GM12878 (cell line): ENCODE results near the gene ZMYND10. TPM values are rescaled to one million over a fixed set of nuclear protein-coding genes. Genes with fewer than 3 reads are reported as not detected.

Experiments
- ATAC-seq: fragments of 200-7000 bp; cut with Tn5 transposase; 3 replicates; pipeline ENCODE4 v1.9.1; 2020; ENCODE audit warnings: mild to moderate bottlenecking, moderate library complexity
- BruUV-seq: library from RNA; stranded (reverse); fragments of 400-500 nt; replicated peaks from 2 replicates; lab custom pipeline; 2021; lab: Mats Ljungman, UMichigan
- CTCF ChIA-PET: fragments of 300-600 bp; sonication (Branson Sonifier 250); formaldehyde crosslinking; extraction: SDS; loops from one replicate; lab custom pipeline; 2021; ENCODE audit warnings: inconsistent platforms; lab: Yijun Ruan, JAX
- POLR2A ChIA-PET: fragments of 350-600 bp; formaldehyde crosslinking; extraction: SDS; loops from one replicate; lab custom pipeline; 2021; ENCODE audit warnings: inconsistent platforms; lab: Charles Lee
- RAD21 ChIA-PET: fragments of 300-600 bp; sonication (Branson Sonifier 250); formaldehyde crosslinking; loops from one replicate; lab custom pipeline; 2023; ENCODE audit warnings: antibody characterized with exemption; ENCODE audit not compliant: unreplicated experiment; lab: Charles Lee
- SMC1A ChIA-PET: fragments of 300-600 bp; sonication (Branson Sonifier 250); formaldehyde crosslinking; loops from one replicate; lab custom pipeline; 2023; ENCODE audit not compliant: unreplicated experiment, uncharacterized antibody; lab: Charles Lee
- DNase-seq: peaks from one replicate; pipeline ENCODE4 v3.0.0-alpha.2; 2011; ENCODE audit warnings: low read depth, low spot score
- FAIRE-seq: peaks from 3 replicates; lab custom pipeline; 2011; peaks lifted over from hg19 to GRCh38; lab: Jason Lieb, UNC
- H2AFZ ChIP-seq: 2 replicates; pipeline ENCODE4 v1.6.0; 2011; ENCODE audit warnings: low read depth, low read length, control low read depth; ENCODE audit not compliant: control insufficient read depth
- H3K27ac ChIP-seq: 2 replicates; pipeline ENCODE4 v1.5.1; 2011; ENCODE audit warnings: control low read depth; ENCODE audit not compliant: control insufficient read depth, insufficient read depth
- H3K27me3 ChIP-seq, 2 experiments: replicated peaks in 1 of 2; 2 replicates each; pipeline versions ENCODE4 v1.6.0 to v1.6.1; 2011; ENCODE audit warnings: low read length in 1 of 2; ENCODE audit not compliant: control insufficient read depth in 2 of 2, insufficient read depth in 2 of 2
- H3K36me3 ChIP-seq, 2 experiments: 2 replicates each; pipeline ENCODE4 v1.5.1; 2011; ENCODE audit warnings: low read length in 1 of 2; ENCODE audit not compliant: control insufficient read depth in 2 of 2, insufficient read depth in 2 of 2
- H3K4me1 ChIP-seq: 2 replicates; pipeline ENCODE4 v1.6.1; 2011; ENCODE audit warnings: mild to moderate bottlenecking, low read length, moderate library complexity, mixed read lengths; ENCODE audit not compliant: control insufficient read depth, insufficient read depth
- H3K4me2 ChIP-seq: 2 replicates; pipeline ENCODE4 v1.6.0; 2011; ENCODE audit warnings: control low read depth; ENCODE audit not compliant: control insufficient read depth, insufficient read depth
- H3K4me3 ChIP-seq: fragments of 200-600 bp; sonication (generic); 2 replicates; pipeline ENCODE4 v1.5.1; 2016
- H3K79me2 ChIP-seq: 2 replicates; pipeline ENCODE4 v1.6.0; 2011; ENCODE audit warnings: low read length; ENCODE audit not compliant: control insufficient read depth, insufficient read depth
- H3K9ac ChIP-seq: 2 replicates; pipeline ENCODE4 v1.8.0; 2011; ENCODE audit warnings: low read length, control low read depth, mixed read lengths; ENCODE audit not compliant: control insufficient read depth, insufficient read depth
- H3K9me3 ChIP-seq: replicated peaks from 3 replicates; pipeline ENCODE4 v1.5.1; 2011; ENCODE audit warnings: mild to moderate bottlenecking, low read length; ENCODE audit not compliant: control insufficient read depth, insufficient read depth
- H4K20me1 ChIP-seq: 2 replicates; pipeline ENCODE4 v1.6.0; 2011; ENCODE audit not compliant: control insufficient read depth, insufficient read depth
- CHD2 ChIP-seq: IDR thresholded peaks from 2 replicates; pipeline ENCODE4 v1.6.1; 2011; ENCODE audit warnings: low read depth, low read length, improper control_type of control experiment, borderline replicate concordance
- GATAD2B ChIP-seq: fragments of 450-650 bp; conservative IDR thresholded peaks from 2 replicates; pipeline ENCODE4 v1.6.1; 2017; ENCODE audit warnings: low read depth, mild to moderate bottlenecking, moderate library complexity
- HDGF ChIP-seq: fragments of 450-650 bp; IDR thresholded peaks from 2 replicates; pipeline ENCODE4 v1.6.1; 2016; ENCODE audit warnings: antibody characterized with exemption
- KAT2A ChIP-seq: conservative IDR thresholded peaks from 2 replicates; pipeline ENCODE4 v1.6.1; 2011; ENCODE audit warnings: low read depth, low read length; ENCODE audit not compliant: control insufficient read depth
- NRF1 ChIP-seq: conservative IDR thresholded peaks from 2 replicates; pipeline ENCODE4 v1.6.1; 2011; ENCODE audit warnings: mild to moderate bottlenecking, low read depth, low read length, improper control_type of control experiment
- RAD51 ChIP-seq: fragments of 450-650 bp; IDR thresholded peaks from 2 replicates; pipeline ENCODE4 v1.6.1; 2016; ENCODE audit warnings: moderate library complexity, mild to moderate bottlenecking, inconsistent platforms
- RB1 ChIP-seq: fragments of 450-650 bp; formaldehyde crosslinking; IDR thresholded peaks from 2 replicates; pipeline ENCODE4 v1.6.1; 2017; ENCODE audit warnings: mild to moderate bottlenecking, borderline replicate concordance
- ZNF274 ChIP-seq: IDR thresholded peaks from one replicate; pipeline ENCODE4 v1.8.0; 2011; ENCODE audit not compliant: insufficient read length, insufficient read depth
- ZNF687 ChIP-seq: fragments of 450-650 bp; IDR thresholded peaks from 2 replicates; pipeline ENCODE4 v1.6.1; 2017; ENCODE audit warnings: mild to moderate bottlenecking, moderate library complexity
- WGBS: methylation state at CpG from one replicate; pipeline ENCODE4 v1.1.6; 2016; ENCODE audit warnings: low lambda C conversion rate; ENCODE audit not compliant: insufficient replicate concordance, insufficient coverage; ENCODE audit errors: missing lambda C conversion rate; 5-methylcytosine and 5-hydroxymethylcytosine counted together
- in situ Hi-C: fragments of 300-500 bp; cut with MboI; formaldehyde crosslinking; loops from 9 replicates; pipeline ENCODE4 v1.14.3; 2018; ENCODE audit warnings: mixed read lengths
- intact Hi-C: fragments of 100-400 bp; cut with micrococcal nuclease; formaldehyde crosslinking; loops from one replicate; pipeline ENCODE4 v1.14.2; 2022; ENCODE audit not compliant: unreplicated experiment
- polyA plus RNA-seq, 11 experiments: library from polyadenylated mRNA; depleted of rRNA in 4 of 11; unstranded in 6 of 11; stranded (reverse) in 5 of 11; fragments of >200 nt; fragmentation: Nextera tagmentation in 4 of 11; fragmentation: Illumina TruSeq in 1 of 11; extraction: Ambion mirVana in 4 of 11; extraction: Trizol in 1 of 11; gene quantifications; 1 replicate in 1 of 11; 2 replicates in 10 of 11; pipeline versions ENCODE4 v1.2.1 to v1.2.3, GENCODE V29; 2011 to 2016; ENCODE audit warnings: inconsistent platforms in 2 of 11, missing spikeins in 2 of 11, low read depth in 1 of 11
- total RNA-seq, 4 experiments: library from RNA; depleted of rRNA in 3 of 4; stranded (reverse); fragments of >200 nt in 3 of 4; fragmentation: Illumina TruSeq in 1 of 4; extraction: Trizol in 1 of 4; gene quantifications; 2 replicates each; pipeline versions ENCODE4 v1.2.1 to v1.2.3, GENCODE V29; 2013 to 2021

ZMYND10 gene
- total and polyA plus RNA-seq, 10 of the 15 experiments (the other 5 are each of a cell fraction or from before 2014, with no cell fraction given): 0.11 to 1.0 (median 0.37) TPM

DNA sequence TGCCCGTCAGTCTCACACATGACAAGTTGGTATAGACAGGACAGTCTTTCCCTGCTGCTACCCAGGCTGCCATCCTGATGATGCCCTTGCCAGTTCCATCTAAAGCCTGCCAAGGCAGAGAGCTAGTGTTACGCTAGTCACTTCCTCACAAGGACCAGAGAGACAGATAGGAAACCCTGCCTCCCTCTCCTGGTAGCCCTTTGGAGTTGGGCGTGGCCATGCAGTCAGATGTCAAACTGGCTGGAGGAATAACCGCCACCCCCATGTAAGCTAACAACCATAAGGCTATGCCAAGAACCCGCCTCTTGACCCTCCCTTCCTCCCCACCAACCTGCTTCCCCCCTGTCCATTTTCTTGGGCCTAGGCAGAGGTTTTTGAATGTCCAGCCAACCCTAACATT, 11.0 kb upstream of the ZMYND10 start:
- peak overlapping the region; percentile 78; the same call in 1 of the 2 replicates for H3K4me3 ChIP-seq
- CTCF ChIA-PET: interaction anchor here (1.3 to 2.9 kb wide), 2 partner anchors 9 to 213 kb away, joined by 4 to 22 read pairs; partner anchors contain the start of gene HEMK1
- peak overlapping the region; percentile 85 for H3K9ac ChIP-seq
- H3K9me3 ChIP-seq: no peaks in the 10 kb centered on the region
- DNase-seq: no peak
- peaks cover 2% of the 10 kb centered on the region; the same call in 1 of the 2 replicates for H4K20me1 ChIP-seq
- BruUV-seq: no TSS peak
- TF ChIP-seq CHD2 (no peak), HDGF (no peak), NRF1 (no peak)
- no peak for FAIRE-seq
- H3K4me2 ChIP-seq: peak overlapping the region; percentile 97
- no peak overlapping the region for H3K27ac ChIP-seq
- WGBS: 65% methylated on average over 5 of the region's 5 CpGs
- no peaks in the 10 kb centered on the region for H3K27me3 ChIP-seq
- intact Hi-C loops (no loop called here), in situ Hi-C loops (loop anchor here (10.0 kb wide), 1 partner anchor 1028 kb away; the partner anchor contains the start of gene MANF)
- peaks cover 36% of the 10 kb centered on the region for H3K79me2 ChIP-seq
- no peak overlapping the region for H2AFZ ChIP-seq
- RAD21 ChIA-PET: interaction anchor here (1.9 kb wide), 1 partner anchor 20 kb away, joined by 6 read pairs; no protein-coding TSS in a partner anchor
- POLR2A ChIA-PET: interaction anchor here (0.6 to 2.5 kb wide), 3 partner anchors 9 to 19 kb away, joined by 3 to 8 read pairs (median 3); partner anchors contain the start of gene RASSF1
- H3K36me3 ChIP-seq: peaks cover 8 to 26% of the 10 kb centered on the region in 2 experiments; a peak in 2 of 4 replicates
- H3K4me1 ChIP-seq: peaks cover 21% of the 10 kb centered on the region
- no peak for ATAC-seq
- SMC1A ChIA-PET: interaction anchor here (1.4 to 1.7 kb wide), 2 partner anchors 9 to 19 kb away, joined by 8 read pairs; no protein-coding TSS in a partner anchor

GRCh38 chr3:50355829-50356552, 10.5 kb upstream of the ZMYND10 start:
- Histone ChIP-seq H4K20me1 (peaks cover 2% of the 10 kb centered on the region; the same call in 1 of the 2 replicates), H3K4me2 (peak overlapping the region; percentile 97), H3K36me3 (peaks cover 8 to 26% of the 10 kb centered on the region in 2 experiments; a peak in 2 of 4 replicates), H3K4me1 (peaks cover 23% of the 10 kb centered on the region), H3K27me3 (no peaks in the 10 kb centered on the region), H3K4me3 (no peak overlapping the region; the same call in 1 of the 2 replicates), H3K9ac (peak overlapping the region; percentile 44; the same call in 1 of the 2 replicates), H3K27ac (no peak overlapping the region), H3K79me2 (peaks cover 41% of the 10 kb centered on the region), H3K9me3 (no peaks in the 10 kb centered on the region), H2AFZ (no peak overlapping the region)
- ChIA-PET POLR2A (interaction anchor here (2.5 kb wide), 1 partner anchor 19 kb away, joined by 8 read pairs; no protein-coding TSS in a partner anchor), CTCF (interaction anchor here (0.5 to 2.9 kb wide), 3 partner anchors 8 to 1109 kb away, joined by 3 to 22 read pairs (median 4); partner anchors contain the start of gene HEMK1), SMC1A (interaction anchor here (1.7 kb wide), 1 partner anchor 8 kb away, joined by 8 read pairs; no protein-coding TSS in a partner anchor), RAD21 (interaction anchor here (1.9 kb wide), 1 partner anchor 19 kb away, joined by 6 read pairs; no protein-coding TSS in a partner anchor)
- no TSS peak for BruUV-seq
- no peak for ATAC-seq
- WGBS: 81% methylated on average over 5 of the region's 5 CpGs
- DNase-seq: no peak
- in situ Hi-C loops (loop anchor here (10.0 kb wide), 1 partner anchor 1029 kb away; the partner anchor contains the start of gene MANF), intact Hi-C loops (no loop called here)
- TF ChIP-seq GATAD2B (no peak), ZNF274 (no peak), KAT2A (no peak), ZNF687 (no peak), RAD51 (no peak), RB1 (no peak)
- FAIRE-seq: no peak
